HG03575 (cell line): Measurements from ENCODE around the gene POP4.
"Not testable (repeated sequence)": the region's sequence is repeated elsewhere in the genome, so short reads cannot be mapped to it uniquely, and the experiment has no call there.

Source experiments
- ATAC-seq: cut with Tn5 transposase; IDR thresholded peaks from one replicate; pipeline ENCODE4 v1.9.1; 2021; ENCODE audit not compliant: unreplicated experiment, insufficient number of reproducible peaks, low FRiP score; ENCODE audit errors: extremely low read depth

POP4 gene

GRCh38 chr19:29625186-29625651 lies 19.1 kb downstream of the POP4 start:
- ATAC-seq: no peak

- no peak for ATAC-seq
Measured at GRCh38 chr19:29626386-29626785, 20.3 kb downstream of the POP4 start.

- ATAC-seq: not testable (repeated sequence)
Measured at GRCh38 chr19:29626832-29627231, 20.7 kb downstream of the POP4 start.

- ATAC-seq: no peak
Measured at GRCh38 chr19:29628661-29629385, 22.7 kb downstream of the POP4 start.

- ATAC-seq: no peak
Measured at GRCh38 chr19:29629836-29630534, 23.9 kb downstream of the POP4 start.

- no peak for ATAC-seq
Measured at GRCh38 chr19:29630655-29631054, 24.6 kb downstream of the POP4 start.

GRCh38 chr19:29631450-29631849 lies 25.4 kb downstream of the POP4 start:
- ATAC-seq: no peak

GRCh38 chr19:29634002-29634401 lies 27.9 kb downstream of the POP4 start:
- no peak for ATAC-seq

GRCh38 chr19:29634423-29635130 lies 28.5 kb downstream of the POP4 start:
- no peak for ATAC-seq

- ATAC-seq: no peak
Measured at GRCh38 chr19:29635963-29636362, 29.9 kb downstream of the POP4 start.

- ATAC-seq: no peak
Measured at GRCh38 chr19:29636553-29637360, 30.7 kb downstream of the POP4 start.

- ATAC-seq: no peak
Measured at GRCh38 chr19:29639086-29639485, 33.0 kb downstream of the POP4 start.

- ATAC-seq: no peak
Measured at GRCh38 chr19:29640231-29640630, 34.1 kb downstream of the POP4 start.

- no peak for ATAC-seq
Measured at GRCh38 chr19:29641597-29641996, 35.5 kb downstream of the POP4 start.

GRCh38 chr19:29643361-29643935 lies 37.4 kb downstream of the POP4 start:
- no peak for ATAC-seq

- no peak for ATAC-seq
Measured at GRCh38 chr19:29644210-29644609, 38.1 kb downstream of the POP4 start.

GRCh38 chr19:29645491-29645867 lies 39.4 kb downstream of the POP4 start:
- ATAC-seq: no peak

- no peak for ATAC-seq
Measured at GRCh38 chr19:29645911-29646310, 39.8 kb downstream of the POP4 start.
